WTC11 (cell line): ENCODE measurements around the gene TNS3. TPM values are rescaled to one million over a fixed set of nuclear protein-coding genes. Genes with fewer than 3 reads are reported as not detected.

Experiments
- ATAC-seq: fragments of 200-7000 bp; cut with Tn5 transposase; 2 replicates; pipeline ENCODE4 v1.10.0; 2021; ENCODE audit warnings: mild to moderate bottlenecking, moderate library complexity
- CTCF ChIA-PET: fragments of 300-600 bp; sonication (Branson Sonifier 250); formaldehyde crosslinking; loops from one replicate; lab custom pipeline; 2021; ENCODE audit warnings: antibody characterized with exemption; lab: Charles Lee
- POLR2A ChIA-PET: fragments of 350-600 bp; sonication (Branson Sonifier 250); formaldehyde crosslinking; loops from one replicate; lab custom pipeline; 2021; ENCODE audit warnings: antibody characterized with exemption; lab: Charles Lee
- DNase-seq: peaks from one replicate; pipeline ENCODE4 v3.0.0; 2021; ENCODE audit warnings: low spot score
- H3K27ac Mint-ChIP-seq: 2 replicates; pipeline ENCODE4 v1.8.0; 2021; ENCODE audit warnings: mixed read lengths
- H3K27me3 Mint-ChIP-seq: 2 replicates; pipeline ENCODE4 v1.8.0; 2021; ENCODE audit warnings: low read depth, mild to moderate bottlenecking, moderate library complexity, mixed read lengths
- H3K36me3 Mint-ChIP-seq: 2 replicates; pipeline ENCODE4 v1.8.0; 2021; ENCODE audit warnings: mixed read lengths
- H3K4me1 Mint-ChIP-seq: 2 replicates; pipeline ENCODE4 v1.8.0; 2022; ENCODE audit warnings: mixed read lengths
- H3K4me3 Mint-ChIP-seq: 2 replicates; pipeline ENCODE4 v1.8.0; 2021; ENCODE audit warnings: mild to moderate bottlenecking, moderate library complexity, mixed read lengths
- H3K9me3 Mint-ChIP-seq: 2 replicates; pipeline ENCODE4 v1.8.0; 2021; ENCODE audit warnings: mixed read lengths
- ELF4 ChIP-seq: sonication (generic); formaldehyde crosslinking; IDR thresholded peaks from 2 replicates; pipeline ENCODE4 v1.8.1; 2022; ENCODE audit warnings: low read depth, mild to moderate bottlenecking, moderate library complexity, missing genetic modification reagents
- FOXJ3 ChIP-seq: sonication (generic); formaldehyde crosslinking; IDR thresholded peaks from 2 replicates; pipeline ENCODE4 v1.9.0; 2021; ENCODE audit warnings: missing genetic modification reagents, mild to moderate bottlenecking, borderline replicate concordance
- HMGA2 ChIP-seq: fragments of 250-450 bp; sonication (Bioruptor Pico); IDR thresholded peaks from 2 replicates; pipeline ENCODE4 v1.4.0; 2021; ENCODE audit warnings: mild to moderate bottlenecking, moderate library complexity
- JUN ChIP-seq: sonication (generic); formaldehyde crosslinking; IDR thresholded peaks from 2 replicates; pipeline ENCODE4 v1.8.0; 2023; ENCODE audit warnings: mild to moderate bottlenecking, missing genetic modification reagents
- NFE2L1 ChIP-seq: sonication (generic); formaldehyde crosslinking; IDR thresholded peaks from 2 replicates; pipeline ENCODE4 v1.8.1; 2023; ENCODE audit warnings: missing genetic modification reagents
- NFYB ChIP-seq: sonication (generic); formaldehyde crosslinking; conservative IDR thresholded peaks from 2 replicates; pipeline ENCODE4 v1.8.0; 2022; ENCODE audit warnings: low read depth, missing genetic modification reagents
- SP1 ChIP-seq: sonication (generic); formaldehyde crosslinking; conservative IDR thresholded peaks from 2 replicates; pipeline ENCODE4 v1.8.1; 2022; ENCODE audit warnings: missing genetic modification reagents
- STAT6 ChIP-seq: sonication (generic); formaldehyde crosslinking; conservative IDR thresholded peaks from 2 replicates; pipeline ENCODE4 v1.8.1; 2023; ENCODE audit warnings: mild to moderate bottlenecking, low read depth, missing genetic modification reagents, moderate library complexity
- ZBTB21 ChIP-seq: sonication (generic); formaldehyde crosslinking; IDR thresholded peaks from 2 replicates; pipeline ENCODE4 v1.8.1; 2023; ENCODE audit warnings: mild to moderate bottlenecking, missing genetic modification reagents, borderline replicate concordance
- ZNF512 ChIP-seq: sonication (generic); formaldehyde crosslinking; IDR thresholded peaks from 2 replicates; pipeline ENCODE4 v1.8.1; 2022; ENCODE audit warnings: missing genetic modification reagents, borderline replicate concordance
- ZNF671 ChIP-seq: fragments of 250-450 bp; sonication (Bioruptor Pico); IDR thresholded peaks from 2 replicates; pipeline ENCODE4 v1.8.0; 2021; ENCODE audit warnings: mild to moderate bottlenecking
- total RNA-seq: library from RNA; stranded (reverse); gene quantifications from 3 replicates; pipeline ENCODE4 v1.2.3, GENCODE V29; 2021
- TF ChIP-seq, protein P1 (sequence below): fragments of 250-450 bp; sonication (Bioruptor Pico); IDR thresholded peaks from 2 replicates; pipeline ENCODE4 v1.9.0; 2021; ENCODE audit warnings: mild to moderate bottlenecking, borderline replicate concordance
- TF ChIP-seq, protein P2 (sequence below): fragments of 250-450 bp; sonication (Bioruptor Pico); IDR thresholded peaks from 2 replicates; pipeline ENCODE4 v1.9.0; 2021; ENCODE audit warnings: moderate library complexity, mild to moderate bottlenecking, inconsistent platforms, borderline replicate concordance

Gene TNS3
- total RNA-seq, 1 experiment from 2014 or later: 37.7 TPM

DNA sequence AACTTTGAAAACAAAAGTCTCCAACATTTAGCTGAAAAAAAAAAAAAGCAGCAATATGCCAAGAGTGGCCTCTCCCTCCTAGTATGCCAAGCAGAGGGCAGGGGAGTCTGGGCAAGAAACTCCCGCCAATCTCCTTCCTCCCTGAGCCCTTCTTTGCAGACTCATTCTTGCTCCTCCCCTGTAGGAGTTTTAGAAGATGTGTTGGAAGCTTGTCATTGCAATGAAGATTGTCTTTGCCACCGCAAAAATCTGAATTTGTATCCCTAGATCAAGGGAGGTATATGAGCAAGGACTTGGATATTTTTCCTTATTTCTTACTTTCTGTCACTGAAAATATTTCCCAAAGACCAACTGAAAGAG, 2.6 kb upstream of the TNS3 start:
- no peak for ATAC-seq

More for the DNA sequence above, 2.6 kb upstream of the TNS3 start:
- H3K27me3 Mint-ChIP-seq: peaks cover 40% of the 10 kb centered on the region
- no peak overlapping the region for H3K4me3 Mint-ChIP-seq
- H3K27ac Mint-ChIP-seq: no peak overlapping the region
- H3K36me3 Mint-ChIP-seq: peaks cover 3% of the 10 kb centered on the region
- no peak for DNase-seq
- POLR2A ChIA-PET: interaction anchor here (0.6 kb wide), 1 partner anchor 170 kb away, joined by 3 read pairs; no protein-coding TSS in a partner anchor
- no peak for TF ChIP-seq JUN (CRISPR knock-in tag)
- no peak for TF ChIP-seq SP1
- TF ChIP-seq, protein P1, sequence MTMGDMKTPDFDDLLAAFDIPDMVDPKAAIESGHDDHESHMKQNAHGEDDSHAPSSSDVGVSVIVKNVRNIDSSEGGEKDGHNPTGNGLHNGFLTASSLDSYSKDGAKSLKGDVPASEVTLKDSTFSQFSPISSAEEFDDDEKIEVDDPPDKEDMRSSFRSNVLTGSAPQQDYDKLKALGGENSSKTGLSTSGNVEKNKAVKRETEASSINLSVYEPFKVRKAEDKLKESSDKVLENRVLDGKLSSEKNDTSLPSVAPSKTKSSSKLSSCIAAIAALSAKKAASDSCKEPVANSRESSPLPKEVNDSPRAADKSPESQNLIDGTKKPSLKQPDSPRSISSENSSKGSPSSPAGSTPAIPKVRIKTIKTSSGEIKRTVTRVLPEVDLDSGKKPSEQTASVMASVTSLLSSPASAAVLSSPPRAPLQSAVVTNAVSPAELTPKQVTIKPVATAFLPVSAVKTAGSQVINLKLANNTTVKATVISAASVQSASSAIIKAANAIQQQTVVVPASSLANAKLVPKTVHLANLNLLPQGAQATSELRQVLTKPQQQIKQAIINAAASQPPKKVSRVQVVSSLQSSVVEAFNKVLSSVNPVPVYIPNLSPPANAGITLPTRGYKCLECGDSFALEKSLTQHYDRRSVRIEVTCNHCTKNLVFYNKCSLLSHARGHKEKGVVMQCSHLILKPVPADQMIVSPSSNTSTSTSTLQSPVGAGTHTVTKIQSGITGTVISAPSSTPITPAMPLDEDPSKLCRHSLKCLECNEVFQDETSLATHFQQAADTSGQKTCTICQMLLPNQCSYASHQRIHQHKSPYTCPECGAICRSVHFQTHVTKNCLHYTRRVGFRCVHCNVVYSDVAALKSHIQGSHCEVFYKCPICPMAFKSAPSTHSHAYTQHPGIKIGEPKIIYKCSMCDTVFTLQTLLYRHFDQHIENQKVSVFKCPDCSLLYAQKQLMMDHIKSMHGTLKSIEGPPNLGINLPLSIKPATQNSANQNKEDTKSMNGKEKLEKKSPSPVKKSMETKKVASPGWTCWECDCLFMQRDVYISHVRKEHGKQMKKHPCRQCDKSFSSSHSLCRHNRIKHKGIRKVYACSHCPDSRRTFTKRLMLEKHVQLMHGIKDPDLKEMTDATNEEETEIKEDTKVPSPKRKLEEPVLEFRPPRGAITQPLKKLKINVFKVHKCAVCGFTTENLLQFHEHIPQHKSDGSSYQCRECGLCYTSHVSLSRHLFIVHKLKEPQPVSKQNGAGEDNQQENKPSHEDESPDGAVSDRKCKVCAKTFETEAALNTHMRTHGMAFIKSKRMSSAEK (CRISPR knock-in tag): no peak
- no peak for TF ChIP-seq ZBTB21
- TF ChIP-seq, protein P2, sequence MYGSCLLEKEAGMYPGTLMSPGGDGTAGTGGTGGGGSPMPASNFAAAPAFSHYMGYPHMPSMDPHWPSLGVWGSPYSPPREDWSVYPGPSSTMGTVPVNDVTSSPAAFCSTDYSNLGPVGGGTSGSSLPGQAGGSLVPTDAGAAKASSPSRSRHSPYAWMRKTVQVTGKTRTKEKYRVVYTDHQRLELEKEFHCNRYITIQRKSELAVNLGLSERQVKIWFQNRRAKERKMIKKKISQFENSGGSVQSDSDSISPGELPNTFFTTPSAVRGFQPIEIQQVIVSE (CRISPR knock-in tag): no peak
- TF ChIP-seq STAT6 (CRISPR knock-in tag): no peak
- TF ChIP-seq ZNF671: no peak
- no peak for TF ChIP-seq HMGA2 (CRISPR knock-in tag)
- no peak for TF ChIP-seq ELF4 (CRISPR knock-in tag)
- no peak for TF ChIP-seq ZNF512 (CRISPR knock-in tag)
- TF ChIP-seq FOXJ3 (CRISPR knock-in tag): no peak
- no peak for TF ChIP-seq NFYB
- TF ChIP-seq NFE2L1 (CRISPR knock-in tag): no peak
- peaks cover 42% of the 10 kb centered on the region for H3K4me1 Mint-ChIP-seq
- CTCF ChIA-PET: no interaction called here
- peaks cover 7% of the 10 kb centered on the region for H3K9me3 Mint-ChIP-seq
